GM19438 (cell line): ENCODE data around the gene WNT8A.
"Not testable (repeated sequence)": the region's sequence is repeated elsewhere in the genome, so short reads cannot be mapped to it uniquely, and the experiment has no call there.

Source experiments
- ATAC-seq: cut with Tn5 transposase; IDR thresholded peaks from one replicate; pipeline ENCODE4 v1.9.1; 2021; ENCODE audit warnings: low read depth; ENCODE audit not compliant: unreplicated experiment

The WNT8A gene, protein sequence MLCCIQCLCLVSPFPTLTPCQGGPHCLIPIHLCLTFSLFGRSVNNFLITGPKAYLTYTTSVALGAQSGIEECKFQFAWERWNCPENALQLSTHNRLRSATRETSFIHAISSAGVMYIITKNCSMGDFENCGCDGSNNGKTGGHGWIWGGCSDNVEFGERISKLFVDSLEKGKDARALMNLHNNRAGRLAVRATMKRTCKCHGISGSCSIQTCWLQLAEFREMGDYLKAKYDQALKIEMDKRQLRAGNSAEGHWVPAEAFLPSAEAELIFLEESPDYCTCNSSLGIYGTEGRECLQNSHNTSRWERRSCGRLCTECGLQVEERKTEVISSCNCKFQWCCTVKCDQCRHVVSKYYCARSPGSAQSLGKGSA

DNA sequence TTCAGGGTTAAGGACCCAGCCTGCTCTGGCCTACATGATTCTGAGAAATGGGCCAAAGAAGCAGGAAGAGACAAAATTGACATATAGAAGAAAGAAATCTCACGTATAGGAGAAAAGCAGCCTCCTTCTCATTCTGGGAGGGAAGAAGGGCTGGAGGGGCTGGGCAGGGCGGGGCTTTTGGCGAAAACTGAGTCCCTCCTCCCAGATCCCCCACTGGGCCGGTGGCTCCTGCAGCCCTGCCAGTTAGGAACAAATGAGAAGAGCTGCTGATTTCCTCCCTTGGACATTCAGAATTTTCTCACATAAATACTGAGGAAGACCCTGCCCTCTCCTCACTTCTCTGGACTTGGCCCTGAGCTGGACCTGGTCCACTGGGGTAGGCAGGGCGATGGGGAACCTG is at the start of gene WNT8A:
Gene WNT8A, plus strand, starts transcription at position 332 of the 400 bp plus-strand sequence. CDS start 95 bp downstream, outside the sequence.
- no peak for ATAC-seq

DNA sequence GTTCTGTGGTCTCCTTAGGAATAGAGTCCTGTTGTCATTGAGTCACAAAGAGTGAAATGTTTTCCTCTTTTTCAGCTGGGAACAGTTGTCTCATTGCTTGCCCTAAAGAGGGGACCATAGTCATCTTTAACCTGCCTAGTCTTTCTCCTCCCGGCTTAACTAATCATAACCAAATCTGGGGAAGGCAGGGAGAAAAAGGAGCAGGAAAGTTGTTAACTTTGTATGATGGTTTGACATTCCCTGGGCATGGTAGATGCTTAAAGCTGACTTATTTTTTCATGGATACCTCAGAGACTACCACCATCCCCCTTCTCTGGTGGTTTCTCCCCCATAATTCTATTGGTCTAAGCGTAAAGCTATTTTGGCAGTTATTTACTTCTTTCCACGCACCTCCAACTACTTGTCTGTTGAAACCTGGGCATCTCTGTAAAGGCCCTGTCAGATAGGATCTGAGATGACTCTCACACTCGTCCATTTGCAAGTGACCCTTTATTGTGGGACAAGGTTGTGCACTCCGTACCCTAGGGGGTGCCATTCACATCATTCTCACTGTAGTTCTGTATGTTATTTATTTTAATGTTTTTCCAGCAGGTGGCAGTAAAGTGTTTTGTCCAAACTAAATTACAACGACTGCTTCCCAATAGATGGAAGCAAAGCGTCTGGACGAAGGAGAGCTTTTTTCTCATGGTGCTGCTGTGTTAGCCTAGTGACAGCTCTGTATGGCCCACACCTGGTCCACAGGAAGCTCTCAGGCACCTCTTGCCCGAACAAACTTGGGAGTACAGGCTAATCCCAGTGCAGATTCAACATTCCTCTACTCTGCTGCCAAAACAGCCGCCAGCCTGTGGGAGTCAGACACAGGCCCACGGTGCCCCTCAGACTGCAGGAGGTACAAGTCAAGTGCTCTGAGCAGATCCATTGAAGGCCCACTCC is 48.0 kb upstream of the WNT8A start:
- ATAC-seq: no peak

DNA sequence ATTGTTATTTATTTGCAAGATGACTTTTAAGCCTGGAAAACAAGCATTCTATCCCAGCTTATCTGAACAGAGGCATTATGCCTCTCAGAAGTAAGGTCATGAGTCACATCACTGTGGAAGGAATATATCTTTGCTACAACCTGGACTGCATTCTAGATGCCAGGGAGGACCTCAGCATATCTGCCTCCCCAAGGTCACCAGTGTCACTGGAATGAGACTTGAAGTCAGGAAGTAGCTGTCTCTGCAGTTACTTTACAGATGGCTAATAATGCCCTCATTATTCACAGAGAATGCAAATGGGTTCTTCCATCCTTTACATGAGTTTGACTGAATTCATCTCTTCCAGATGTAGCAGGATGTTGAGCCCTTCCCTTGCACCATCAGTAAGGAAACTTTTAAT is 46.6 kb upstream of the WNT8A start:
- ATAC-seq: no peak

DNA sequence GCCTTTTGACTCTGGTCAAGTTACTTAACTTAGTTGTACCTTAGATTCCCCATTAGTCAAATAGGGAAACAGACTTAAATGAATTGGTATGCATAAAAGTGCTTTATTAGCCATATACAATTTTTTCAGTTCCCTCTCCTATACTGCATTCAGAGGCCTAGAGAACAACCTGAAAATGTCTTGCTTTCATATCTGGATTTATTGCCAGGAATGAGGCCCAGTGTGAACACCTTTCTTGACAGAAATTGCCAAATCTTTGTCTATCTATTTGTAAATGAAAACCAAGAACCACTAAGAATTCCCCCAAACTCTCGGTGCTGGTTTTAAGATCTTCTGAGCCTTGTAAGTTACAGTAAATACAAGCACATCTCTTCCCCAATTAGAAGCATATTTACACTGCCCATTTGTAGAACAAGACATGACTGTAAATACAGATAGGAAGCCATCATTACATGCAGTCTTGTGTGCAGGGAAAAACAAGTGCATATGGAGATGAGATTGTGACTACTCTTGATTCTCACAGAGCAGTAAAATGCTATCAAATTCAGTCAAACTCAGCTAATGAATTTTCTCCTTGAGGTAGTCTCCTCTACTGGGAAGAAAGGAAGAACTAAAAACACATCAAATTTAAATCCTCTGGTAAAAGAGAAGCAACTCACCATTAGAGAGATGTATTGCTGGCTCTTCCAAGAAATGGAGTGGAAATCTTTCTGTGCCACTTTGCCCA is 45.8 kb upstream of the WNT8A start:
- ATAC-seq: no peak

DNA sequence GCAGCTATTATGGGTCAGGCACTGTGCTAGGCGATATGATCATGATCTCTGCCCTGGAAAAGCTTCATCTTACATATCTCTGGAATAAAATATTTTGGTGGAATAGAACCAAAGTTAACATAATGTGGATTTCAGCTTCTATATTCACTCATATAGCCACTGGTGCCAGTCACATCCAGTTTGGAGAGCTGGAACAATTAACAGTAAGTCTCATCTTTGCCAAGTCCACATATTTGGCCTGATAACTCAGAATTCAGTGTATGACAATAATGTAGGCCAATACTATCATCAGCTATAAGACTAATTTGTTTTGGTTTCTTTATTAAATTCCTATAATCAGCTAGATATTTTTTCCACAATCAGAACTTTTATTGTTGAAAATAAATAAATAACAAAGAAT is 45.0 kb upstream of the WNT8A start:
- ATAC-seq: no peak

DNA sequence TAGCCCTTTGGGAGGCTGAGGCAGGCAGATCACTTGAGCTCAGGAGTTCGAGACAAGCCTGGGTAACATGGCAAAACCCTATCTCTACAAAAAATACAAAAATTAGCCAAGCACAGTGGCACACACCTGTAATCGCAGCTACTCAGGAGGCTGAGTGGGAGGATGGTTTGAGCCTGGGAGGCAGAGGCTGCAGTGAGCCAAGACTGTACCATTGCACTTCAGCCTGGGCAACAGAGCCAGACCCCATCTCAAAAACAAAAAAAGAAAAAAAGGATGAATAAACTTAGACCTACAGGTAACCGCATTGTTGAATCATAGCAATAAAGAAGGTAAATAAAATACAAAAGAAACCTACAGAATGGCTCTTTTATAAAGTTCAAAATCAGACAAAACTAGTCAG is 38.5 kb upstream of the WNT8A start:
- not testable (repeated sequence) for ATAC-seq

DNA sequence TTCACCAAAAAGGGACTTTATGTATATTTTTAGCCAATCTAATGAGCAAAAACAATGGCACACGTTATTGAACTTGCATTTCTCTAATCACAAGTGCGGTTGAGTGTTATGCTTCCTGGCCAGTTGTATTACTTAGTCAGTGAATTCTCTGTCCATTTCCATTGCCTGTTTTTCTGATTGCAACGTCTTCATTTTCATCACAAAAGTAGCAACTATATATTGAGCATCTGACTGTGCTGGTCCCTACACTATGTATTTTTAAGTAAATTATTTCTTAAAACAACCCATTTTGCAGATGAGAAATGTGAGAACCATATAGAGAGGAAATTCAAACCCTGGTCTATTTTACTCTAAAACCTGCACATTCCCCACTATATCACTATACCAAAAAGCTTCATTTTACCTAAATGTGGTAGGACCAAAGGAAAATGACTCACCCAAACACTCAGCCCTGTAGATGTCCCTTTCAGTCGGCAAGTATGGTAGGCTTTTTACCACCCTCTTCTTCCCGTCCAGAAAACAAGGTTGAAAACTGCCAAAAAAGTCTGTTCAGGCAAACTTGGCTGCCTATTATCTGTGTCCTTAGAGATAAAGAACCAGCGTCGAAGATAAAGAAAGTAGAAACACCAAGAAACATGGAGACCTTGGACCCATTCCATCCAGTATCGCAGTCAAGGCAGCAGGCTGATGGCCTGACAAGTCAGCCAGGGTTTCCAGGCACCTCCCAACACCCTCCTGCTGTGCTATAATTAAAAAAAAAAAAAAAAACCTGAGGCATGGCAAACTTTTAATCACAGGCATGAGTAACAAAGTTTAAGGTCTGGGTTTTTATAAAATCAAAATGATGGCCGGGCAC is 32.2 kb upstream of the WNT8A start:
- no peak for ATAC-seq

DNA sequence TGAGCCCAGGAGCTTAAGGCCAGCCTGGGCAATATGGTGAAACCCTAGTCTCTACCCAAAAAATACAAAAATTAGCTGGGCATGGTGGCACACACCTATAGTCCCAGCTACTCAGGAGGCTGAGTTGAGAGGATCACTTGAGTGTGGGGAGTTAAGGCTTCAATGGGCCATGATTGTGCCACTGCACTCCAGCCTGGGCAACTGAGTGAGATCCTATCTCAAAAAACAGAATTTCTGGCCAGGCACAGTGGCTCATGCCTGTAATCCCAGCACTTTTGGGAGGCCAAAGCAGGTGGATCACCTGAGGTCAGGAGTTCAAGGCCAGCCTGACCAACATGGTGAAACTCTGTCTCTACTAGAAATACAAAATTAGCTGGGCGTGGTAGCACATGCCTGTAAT is 31.1 kb upstream of the WNT8A start:
- ATAC-seq: not testable (repeated sequence)

DNA sequence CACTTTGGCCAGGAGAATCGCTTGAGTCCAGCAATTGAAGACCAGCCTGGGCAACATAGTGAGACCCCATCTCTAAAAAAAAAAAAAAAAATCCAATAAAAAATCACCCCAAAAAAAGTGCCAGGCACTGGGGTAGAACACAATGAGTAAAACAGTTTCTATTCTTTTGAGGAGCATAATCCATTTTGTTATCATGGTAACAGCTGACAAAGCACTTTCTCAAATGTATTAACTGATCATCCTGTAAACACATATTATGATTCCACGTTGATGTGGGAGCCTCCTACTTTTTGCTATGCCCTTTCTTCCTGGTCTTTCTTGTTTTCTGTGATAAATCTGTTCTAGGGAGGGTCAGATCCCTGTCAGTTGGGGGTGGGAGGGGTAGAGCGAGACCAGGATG is 30.3 kb upstream of the WNT8A start:
- no peak for ATAC-seq

DNA sequence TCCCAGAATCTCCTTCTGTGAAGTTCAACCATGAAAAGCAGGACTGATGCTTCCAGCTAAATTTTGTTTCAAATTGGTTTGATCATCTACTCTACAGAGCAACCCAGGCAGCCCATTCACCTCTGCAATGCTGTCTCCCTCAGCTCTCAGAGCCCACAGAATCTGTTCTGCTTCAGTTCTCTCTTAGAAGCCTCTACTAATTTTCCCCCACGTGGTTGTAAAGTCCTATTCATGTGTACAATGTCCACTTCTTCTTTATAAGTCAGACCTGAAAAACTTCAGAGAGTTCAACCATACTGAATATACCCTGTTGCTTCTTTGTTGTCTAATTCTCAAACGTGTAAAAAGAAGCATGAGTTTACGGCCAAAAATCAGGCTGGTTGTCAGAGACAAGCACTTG is 29.6 kb upstream of the WNT8A start:
- ATAC-seq: no peak

DNA sequence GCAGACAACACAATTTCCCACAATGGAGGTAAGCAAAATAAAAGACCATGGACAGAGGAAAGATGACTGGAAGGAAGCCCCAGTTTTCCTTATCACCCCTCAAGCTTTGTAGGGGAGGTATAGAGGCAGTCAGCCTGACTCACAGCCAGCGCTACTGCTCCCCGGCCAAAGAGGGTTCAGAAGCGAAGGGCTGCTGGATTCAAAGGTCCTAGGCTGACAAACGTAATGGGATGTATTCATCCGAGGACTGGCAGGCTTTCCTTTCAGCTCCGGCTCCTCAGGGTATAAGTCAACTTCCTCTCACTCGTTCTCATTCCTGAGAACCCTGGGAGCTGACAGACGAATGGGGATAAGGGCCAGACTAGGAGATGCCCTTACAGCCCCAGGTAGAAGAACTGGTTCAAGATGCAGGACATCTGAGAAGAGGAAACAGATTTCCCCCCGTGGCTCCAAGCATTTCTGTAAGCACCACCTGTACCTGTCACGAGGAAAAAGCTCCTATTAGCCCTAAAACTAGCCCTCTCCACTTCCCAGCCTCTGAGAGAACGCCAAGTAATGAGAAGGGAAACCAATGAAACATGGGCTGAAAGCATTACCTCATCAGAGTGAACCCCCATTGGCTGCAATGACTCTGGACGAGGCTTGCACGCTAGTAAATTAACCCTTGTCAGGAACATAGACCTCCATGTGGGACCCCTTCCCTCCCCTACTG is 28.8 kb upstream of the WNT8A start:
- ATAC-seq: no peak

DNA sequence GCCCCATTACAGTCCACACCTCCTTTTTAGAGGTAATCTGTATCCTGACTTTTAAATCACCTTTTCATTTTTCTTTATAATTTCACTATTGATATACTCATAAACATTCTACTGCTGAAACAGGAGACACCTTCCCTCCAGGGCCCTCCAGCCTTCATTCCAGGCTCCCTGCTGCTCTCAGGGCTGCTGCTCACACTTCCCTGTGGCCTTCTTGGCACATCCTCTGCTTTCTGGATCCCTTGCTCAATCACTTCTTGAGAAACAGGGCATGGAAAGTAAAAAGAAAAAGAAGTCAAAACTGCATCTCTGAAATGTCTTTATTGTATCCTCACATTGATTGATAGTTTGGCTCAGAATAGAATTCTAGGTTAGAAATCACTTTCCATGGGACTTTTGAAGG is 19.3 kb upstream of the WNT8A start:
- ATAC-seq: no peak

DNA sequence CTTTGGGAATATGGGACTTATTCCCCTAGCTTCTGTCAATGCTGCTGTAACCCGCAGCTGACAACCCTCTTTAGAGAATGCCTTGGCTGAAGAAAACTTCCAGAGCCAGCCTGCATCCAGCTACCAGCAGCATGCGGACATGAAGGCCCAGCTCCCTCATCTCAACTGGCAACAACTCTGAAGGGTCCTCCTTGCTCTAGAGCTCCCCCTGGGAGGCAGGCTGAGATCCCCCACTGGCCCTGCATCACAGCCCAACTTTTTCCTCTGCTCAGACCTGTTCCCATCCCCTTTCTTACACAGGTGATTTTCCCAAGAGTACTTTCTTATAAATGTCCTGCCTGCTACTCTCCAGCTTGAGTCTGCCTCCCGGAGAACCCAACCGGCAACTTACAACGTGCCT is 18.7 kb upstream of the WNT8A start:
- ATAC-seq: no peak

DNA sequence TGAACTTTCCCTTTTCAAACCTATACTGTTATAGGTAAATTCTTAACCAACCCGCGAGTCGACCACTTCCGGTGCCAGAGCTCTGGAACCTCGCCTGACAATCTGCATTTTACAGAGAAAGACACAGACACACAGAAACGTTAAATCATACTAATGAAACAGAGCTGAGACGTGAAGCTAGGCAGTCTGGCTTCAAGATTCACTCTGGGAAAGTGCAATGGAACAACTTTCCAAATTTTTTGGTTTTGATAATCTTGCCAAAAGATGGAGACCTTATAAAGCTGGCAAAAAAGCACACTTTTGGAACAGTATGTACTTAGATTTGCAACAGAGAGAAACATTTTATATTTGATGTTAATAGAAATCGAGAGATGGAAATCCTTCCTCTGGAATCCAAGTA is 15.9 kb upstream of the WNT8A start:
- ATAC-seq: no peak

DNA sequence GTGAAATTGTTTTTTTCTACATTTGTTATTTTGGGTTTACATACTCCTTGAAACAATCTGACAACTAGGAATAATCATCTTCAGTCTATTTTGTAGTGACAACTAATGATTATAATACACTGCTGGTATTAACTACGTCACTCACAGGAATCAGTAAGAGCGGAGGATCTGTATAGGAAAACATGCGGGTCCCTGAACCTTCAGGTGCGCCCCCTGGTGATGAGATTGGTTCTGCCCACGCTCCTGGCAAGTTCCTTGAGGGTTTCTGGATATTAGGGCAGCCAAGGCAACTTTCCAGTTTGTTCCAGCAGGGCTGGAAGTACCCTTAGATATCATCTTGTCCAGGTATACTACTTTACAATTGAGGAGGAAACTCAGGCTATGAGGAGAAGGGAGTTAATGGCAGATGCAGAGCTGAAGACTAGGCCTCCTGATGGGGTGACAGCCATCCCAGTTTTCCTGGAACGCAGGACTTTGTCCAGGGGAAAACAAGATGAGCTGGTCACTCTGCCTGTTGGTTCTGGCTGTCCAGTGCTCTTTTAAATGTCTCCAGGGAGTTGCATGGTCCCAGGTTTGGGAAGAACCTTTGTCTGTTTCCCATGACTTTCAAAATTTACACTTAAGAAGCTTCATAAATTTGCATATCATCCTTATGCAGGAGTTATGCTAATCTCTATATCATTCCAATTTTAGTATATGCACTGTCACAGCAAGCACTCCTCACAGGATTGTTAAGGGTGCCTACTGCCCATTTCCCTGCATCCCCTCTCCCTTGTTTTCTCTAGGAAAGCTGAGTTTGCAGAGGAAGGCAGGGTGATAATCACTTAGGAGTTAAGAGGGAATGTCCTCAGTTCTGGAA is 14.9 kb upstream of the WNT8A start:
- no peak for ATAC-seq

DNA sequence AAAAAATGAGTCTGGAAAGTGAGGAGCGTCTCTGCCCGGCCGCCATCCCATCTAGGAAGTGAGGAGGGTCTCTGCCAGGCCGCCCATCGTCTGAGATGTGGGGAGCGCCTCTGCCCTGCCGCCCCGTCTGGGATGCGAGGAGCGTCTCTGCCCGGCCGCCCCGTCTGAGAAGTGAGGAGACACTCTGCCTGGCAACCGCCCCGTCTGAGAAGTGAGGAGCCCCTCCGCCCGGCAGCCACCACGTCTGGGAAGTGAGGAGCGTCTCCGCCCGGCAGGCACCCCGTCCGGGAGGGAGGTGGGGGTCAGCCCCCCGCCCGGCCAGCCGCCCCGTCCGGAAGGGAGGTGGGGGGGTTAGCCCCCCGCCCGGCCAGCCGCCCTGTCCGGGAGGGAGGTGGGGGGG is 13.8 kb upstream of the WNT8A start:
- not testable (repeated sequence) for ATAC-seq

DNA sequence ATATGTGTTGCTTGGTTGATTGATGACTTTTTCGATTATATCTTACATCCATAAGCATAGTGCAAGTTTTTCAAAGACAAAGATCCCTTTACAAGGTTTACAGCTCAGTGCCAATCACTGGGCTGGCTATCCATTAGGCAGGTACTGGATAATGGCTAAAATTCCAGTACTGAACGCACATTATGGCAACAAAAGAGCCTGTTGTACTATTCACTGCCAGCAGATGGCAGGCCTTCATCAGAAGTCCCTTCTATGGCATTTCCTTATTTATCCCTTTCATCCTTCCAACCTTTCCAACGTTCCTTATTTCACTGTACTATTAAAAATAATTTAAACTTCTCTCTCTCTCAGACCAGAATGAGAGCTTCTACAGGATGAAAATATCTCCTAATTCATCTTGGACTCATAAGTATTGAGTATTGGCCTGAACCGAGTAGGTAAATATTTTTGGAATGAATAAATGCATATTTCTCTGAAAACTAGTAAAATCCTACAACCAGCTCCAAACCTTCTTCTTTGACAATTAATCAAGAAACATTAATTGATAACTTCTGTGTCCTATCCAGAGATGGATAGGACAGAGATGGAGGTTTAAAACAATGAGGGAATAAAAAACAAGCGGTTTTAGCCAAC is 6.7 kb upstream of the WNT8A start:
- ATAC-seq: no peak

DNA sequence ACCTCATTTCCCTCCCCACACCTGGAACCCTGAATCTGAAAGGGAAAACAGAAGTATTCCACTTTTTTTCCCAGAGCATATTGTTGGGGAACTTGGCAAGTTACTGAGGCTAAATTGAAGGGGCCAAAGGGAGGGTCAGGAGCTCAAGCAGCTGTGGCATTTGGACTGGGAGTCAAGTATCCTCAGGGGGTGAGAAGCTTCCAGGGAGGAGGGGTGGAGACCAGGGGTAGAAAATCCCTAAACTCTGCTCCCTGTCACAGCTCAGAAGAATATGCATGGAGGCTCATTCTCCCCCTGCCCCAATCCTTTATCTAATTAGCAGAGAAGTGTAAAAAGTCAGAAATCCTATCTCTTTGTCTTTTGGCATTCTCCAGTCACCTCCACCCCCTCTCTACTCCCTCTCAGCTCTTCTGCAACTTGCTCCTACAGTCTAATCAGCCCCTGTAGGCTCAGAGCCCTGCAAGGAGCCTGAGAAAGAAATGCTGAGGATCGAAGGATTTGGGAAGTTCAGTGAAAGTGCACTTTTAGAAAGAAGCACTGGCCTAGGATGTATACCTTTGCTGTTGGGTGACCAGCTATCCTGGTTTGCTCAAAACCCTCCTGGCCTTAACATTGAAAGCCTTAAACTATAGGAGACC is 5.7 kb upstream of the WNT8A start:
- no peak for ATAC-seq
